ENCODE results near the gene CNTNAP2. TPM values are rescaled to one million over a fixed set of nuclear protein-coding genes. Genes with fewer than 3 reads are reported as not detected.

CNTNAP2 gene
- total and polyA plus RNA-seq, 2 of the 4 experiments (the other 2 are of a cell fraction) = not detected

GRCh38 chr7:147878912-147879661, 1762.5 kb downstream of the CNTNAP2 start:
- Histone ChIP-seq H3K79me1 (ENCODE audit: low read depth in 1 of 2, low read length in 2 of 2) (no peaks in the 10 kb centered on the region), H2AK9ac (replicated peaks; ENCODE audit: low read depth, low read length, poor library complexity) (no peak overlapping the region), H4K5ac (ENCODE audit: low read depth, low read length) (no peak overlapping the region), H3K4me1 (ENCODE audit: control insufficient read depth, insufficient read depth, low read length) (no peaks in the 10 kb centered on the region), H3K14ac (replicated peaks; ENCODE audit: low read depth, low read length) (no peak overlapping the region), H3K4me3 (ENCODE audit: insufficient read depth, low read depth, low read length) (no peak overlapping the region), H4K91ac (ENCODE audit: insufficient read depth, low read depth, low read length) (no peak overlapping the region), H2AFZ (replicated peaks; ENCODE audit: low read length, poor library complexity) (no peak overlapping the region), H3K9ac (ENCODE audit: low read depth, low read length) (no peak overlapping the region), H3K4me2 (ENCODE audit: low read depth, low read length) (no peak overlapping the region), H3K18ac (ENCODE audit: low read depth, low read length) (no peak overlapping the region), H3K36me3 (ENCODE audit: control insufficient read depth, insufficient read depth, low read length) (no peaks in the 10 kb centered on the region), H2BK15ac (ENCODE audit: low read depth, low read length) (no peak overlapping the region), H4K20me1 (ENCODE audit: insufficient read depth, low read length) (no peaks in the 10 kb centered on the region), H4K8ac (ENCODE audit: low read depth in 2 of 2, low read length in 2 of 2) (no peak overlapping the region), H2AK5ac (ENCODE audit: low read depth, low read length) (no peak overlapping the region), H2BK20ac (ENCODE audit: low read depth, low read length) (no peak overlapping the region), H3K23ac (ENCODE audit: low read depth, low read length) (no peak overlapping the region), H3K9me3 (ENCODE audit: control insufficient read depth, insufficient read depth, low read length) (peaks cover 10% of the 10 kb centered on the region), H2BK120ac (ENCODE audit: low read depth, low read length) (no peak overlapping the region), H2BK5ac (ENCODE audit: low read depth, low read length, poor library complexity, severe bottlenecking) (no peak overlapping the region), H3K9me1 (ENCODE audit: insufficient read depth, low read length) (no peaks in the 10 kb centered on the region), H3K27ac (ENCODE audit: insufficient read depth, low read length) (no peak overlapping the region), H3K4ac (ENCODE audit: low read depth, low read length) (no peak overlapping the region), H3K27me3 (ENCODE audit: control insufficient read depth, insufficient read depth, low read length) (no peaks in the 10 kb centered on the region), H3K56ac (ENCODE audit: extremely low read depth, insufficient read depth, low read length) (no peak overlapping the region)
- DNase-seq = no peak
- TF ChIP-seq RCOR1 (IDR thresholded peaks at IDR 0.05; ENCODE audit: insufficient replicate concordance, low read length) (no peak), USF2 (IDR thresholded peaks at IDR 0.05; ENCODE audit: low read depth, low read length) (no peak), NFE2L2 (IDR thresholded peaks at IDR 0.05; ENCODE audit: low read depth, low read length) (no peak), CEBPB (IDR thresholded peaks at IDR 0.05; ENCODE audit: low read depth, low read length) (no peak), CTCF (conservative IDR thresholded peaks at IDR 0.05; ENCODE audit: low read depth, low read length) (no peak)
- no CpG with 5 or more reads among the region's 9 CpGs for WGBS, 2 experiments (ENCODE audit: extremely low coverage in 2 of 2, insufficient read length in 1 of 2)
- dilution Hi-C loops (cut with HindIII; ENCODE audit: low sequenced_read_pairs, unreplicated experiment) = no loop called here
- no peak for ATAC-seq (ENCODE audit: low read depth)
- BruUV-seq (replicated peaks) = no TSS peak
- intact Hi-C loops (cut with micrococcal nuclease) = no loop called here
- in situ Hi-C loops (cut with MboI; ENCODE audit: low sequenced_read_pairs) = no loop called here
- ChIA-PET CTCF (no interaction called here), POLR2A (ENCODE audit: unreplicated experiment) (interaction anchor here (0.6 kb wide), 1 partner anchor 59 kb away, joined by 3 read pairs; no protein-coding TSS in a partner anchor)
